GM18526 (cell line): ENCODE results near the gene WBP2NL.

Experiments used
- POLR2A ChIP-seq: IDR thresholded peaks from 3 replicates; pipeline ENCODE4 v1.6.1; 2011; ENCODE audit not compliant: insufficient read length; ENCODE audit errors: extremely low read depth

Gene WBP2NL

GRCh38 chr22:42001121-42001520 lies 2.5 kb downstream of the WBP2NL start:
- no peak for TF ChIP-seq POLR2A

- no peak for TF ChIP-seq POLR2A
Observed at GRCh38 chr22:42001706-42002105, 3.1 kb downstream of the WBP2NL start.

DNA sequence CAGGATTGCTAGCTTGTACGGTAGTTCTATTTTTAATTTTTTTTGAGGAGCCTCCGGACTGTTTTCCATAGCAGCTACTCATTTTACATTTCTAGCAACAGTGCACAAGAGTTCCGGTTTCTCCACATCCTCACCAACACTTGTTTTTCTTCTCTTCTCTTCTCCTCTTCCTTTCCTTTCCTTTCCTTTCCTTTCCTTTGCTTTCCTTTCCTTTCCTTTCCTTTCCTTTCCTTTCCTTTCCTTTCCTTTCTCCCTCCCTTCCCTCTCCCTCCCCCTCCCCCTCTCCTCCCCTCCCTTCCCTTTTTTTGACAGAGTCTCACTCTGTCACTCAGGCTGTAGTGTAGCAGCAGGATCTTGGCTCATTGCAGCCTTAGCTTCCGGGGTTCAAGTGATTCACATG lies 9.3 kb downstream of the WBP2NL start:
- no peak for TF ChIP-seq POLR2A

- no peak for TF ChIP-seq POLR2A
Observed at GRCh38 chr22:42010778-42011177, 12.2 kb downstream of the WBP2NL start.

DNA sequence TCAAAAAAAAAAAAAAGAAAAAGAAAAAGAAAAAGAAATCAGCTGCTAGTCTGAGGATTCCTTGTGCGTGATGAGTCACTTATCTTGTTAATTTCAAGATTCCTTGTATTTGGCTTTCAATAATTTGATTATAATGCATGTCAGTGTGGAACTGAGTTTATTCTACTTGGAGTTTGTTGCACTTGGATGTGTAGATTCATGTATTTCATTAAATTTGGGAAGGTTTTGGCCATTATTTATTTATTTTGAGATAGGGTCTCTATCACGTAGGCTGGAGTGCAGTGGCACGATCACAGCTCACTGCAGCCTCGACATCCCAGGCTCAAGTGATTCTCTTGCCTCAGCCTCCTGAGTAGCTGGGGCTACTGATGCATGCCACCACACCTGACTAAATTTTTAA lies 14.8 kb downstream of the WBP2NL start:
- TF ChIP-seq POLR2A = no peak

DNA sequence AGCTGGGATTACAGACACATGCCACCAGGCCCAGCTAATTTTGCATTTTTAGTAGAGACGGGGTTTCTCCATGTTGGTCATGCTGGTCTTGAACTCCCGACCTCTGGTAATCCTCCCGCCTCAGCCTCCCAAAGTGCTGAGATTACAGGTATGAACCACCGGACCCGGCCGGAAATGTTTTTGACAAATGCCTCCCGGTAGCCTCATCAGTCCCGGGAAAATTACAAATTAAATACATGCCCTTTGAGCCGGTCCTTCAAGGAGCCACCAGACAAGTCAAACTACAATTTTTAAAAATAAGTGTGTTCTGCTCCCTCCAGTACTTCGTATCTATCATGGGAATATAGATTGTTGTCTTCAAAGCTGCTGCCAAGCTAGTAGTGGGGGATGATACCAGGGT lies 17.5 kb downstream of the WBP2NL start:
- no peak for TF ChIP-seq POLR2A

- no peak for TF ChIP-seq POLR2A
Observed at GRCh38 chr22:42018224-42018623, 19.6 kb downstream of the WBP2NL start.

- no peak for TF ChIP-seq POLR2A
Observed at GRCh38 chr22:42021571-42021970, 23.0 kb downstream of the WBP2NL start.

- no peak for TF ChIP-seq POLR2A
Observed at GRCh38 chr22:42022162-42022847, 23.7 kb downstream of the WBP2NL start.

DNA sequence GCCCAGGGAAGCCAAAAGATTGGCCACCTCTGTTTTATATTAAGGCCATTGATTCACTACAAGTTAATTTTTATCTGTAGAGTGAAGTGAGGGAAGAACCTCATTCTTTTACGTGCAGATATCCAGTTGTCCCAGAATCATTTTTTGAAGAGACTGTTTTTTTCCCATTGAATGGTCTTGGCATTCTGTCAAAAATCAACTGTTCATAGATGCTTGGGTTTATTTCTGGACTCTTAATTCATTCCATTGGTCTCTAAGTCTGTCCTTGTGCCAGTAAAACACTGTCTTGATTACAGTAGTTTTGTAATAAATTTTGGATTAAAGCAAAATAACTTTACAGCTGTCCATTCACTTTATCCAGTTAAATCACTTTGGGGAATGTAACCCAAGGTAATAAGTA lies 26.8 kb downstream of the WBP2NL start:
- no peak for TF ChIP-seq POLR2A

GRCh38 chr22:42026705-42027104 lies 28.1 kb downstream of the WBP2NL start:
- no peak for TF ChIP-seq POLR2A

- TF ChIP-seq POLR2A = no peak
Observed at GRCh38 chr22:42033263-42034181, 34.9 kb downstream of the WBP2NL start.

- TF ChIP-seq POLR2A = no peak
Observed at GRCh38 chr22:42035256-42035655, 36.7 kb downstream of the WBP2NL start.

DNA sequence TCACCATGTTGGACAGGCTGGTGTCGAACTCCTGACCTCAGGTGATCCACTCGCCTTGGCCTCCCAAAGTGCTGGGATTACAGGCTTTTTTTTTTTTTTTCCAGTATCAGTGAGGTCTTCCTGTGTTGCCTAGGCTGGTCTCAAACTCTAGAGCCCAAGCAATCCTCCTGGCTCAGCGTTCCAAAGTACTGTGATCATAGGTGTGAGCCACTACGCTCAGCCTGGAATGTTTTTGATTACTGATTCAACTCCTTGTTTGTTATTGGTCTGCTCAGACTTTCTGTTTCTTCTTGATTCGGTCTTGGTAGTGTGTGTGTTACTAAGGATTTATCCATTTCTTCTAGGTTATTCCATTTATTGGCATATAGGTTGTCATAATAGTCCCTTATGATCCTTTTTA lies 40.7 kb downstream of the WBP2NL start:
- no peak for TF ChIP-seq POLR2A

DNA sequence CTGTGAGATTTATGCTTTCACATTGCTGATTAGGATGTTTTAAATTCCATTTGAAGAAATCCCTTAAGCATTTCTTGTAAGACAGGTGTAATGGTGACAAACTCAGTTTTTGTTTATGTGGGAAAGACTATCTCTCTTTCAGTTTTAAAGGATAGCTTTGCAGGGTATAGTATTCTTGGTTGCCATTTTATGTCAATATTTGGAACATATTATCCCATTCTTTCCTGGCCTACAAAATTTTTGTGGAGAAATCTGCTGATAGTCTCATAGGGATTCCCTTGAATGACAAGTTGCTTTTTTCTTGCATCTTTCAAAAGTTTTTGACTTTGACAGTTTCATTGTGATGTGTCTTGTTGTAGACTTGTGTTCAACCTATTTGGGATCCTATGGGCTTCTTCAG lies 43.2 kb downstream of the WBP2NL start:
- no peak for TF ChIP-seq POLR2A

GRCh38 chr22:42050641-42051180 lies 52.1 kb downstream of the WBP2NL start:
- TF ChIP-seq POLR2A = no peak
